NOMO-1 (cell line): ENCODE measurements around the gene THBS2.
"Not testable (repeated sequence)": the region's sequence is repeated elsewhere in the genome, so short reads cannot be mapped to it uniquely, and the experiment has no call there.

Experiments
- DNase-seq, 2 experiments: peaks; one replicate each; lab custom pipeline; 2025; ENCODE audit not compliant: unreplicated experiment in 2 of 2; lab: John Stamatoyannopoulos, UW

The THBS2 gene

GRCh38 chr6:169189182-169189581 is 64.5 kb downstream of the THBS2 start:
- DNase-seq = no peak

- no peak for DNase-seq
These were observed 65.2 kb downstream of the THBS2 start for GRCh38 chr6:169188475-169188874.

GRCh38 chr6:169188051-169188470 is 65.6 kb downstream of the THBS2 start:
- DNase-seq = no peak

- DNase-seq = no peak
These were observed 67.0 kb downstream of the THBS2 start for GRCh38 chr6:169186496-169187169.

GRCh38 chr6:169185692-169186485 is 67.8 kb downstream of the THBS2 start:
- no peak for DNase-seq

GRCh38 chr6:169185011-169185521 is 68.6 kb downstream of the THBS2 start:
- DNase-seq = no peak

- DNase-seq = no peak
These were observed 69.2 kb downstream of the THBS2 start for GRCh38 chr6:169184419-169184818.

- no peak for DNase-seq
These were observed 70.4 kb downstream of the THBS2 start for GRCh38 chr6:169183233-169183632.

- DNase-seq = not testable (repeated sequence)
These were observed 73.8 kb downstream of the THBS2 start for GRCh38 chr6:169179831-169180230.

- DNase-seq = no peak
These were observed 76.0 kb downstream of the THBS2 start for GRCh38 chr6:169177516-169178166.

GRCh38 chr6:169176361-169176991 is 77.2 kb downstream of the THBS2 start:
- no peak for DNase-seq

GRCh38 chr6:169175360-169175887 is 78.2 kb downstream of the THBS2 start:
- DNase-seq = no peak

GRCh38 chr6:169174516-169175359 is 78.9 kb downstream of the THBS2 start:
- DNase-seq = no peak

- no peak for DNase-seq
These were observed 79.9 kb downstream of the THBS2 start for GRCh38 chr6:169173532-169174268.

- DNase-seq = no peak
These were observed 80.7 kb downstream of the THBS2 start for GRCh38 chr6:169172946-169173345.

- DNase-seq = no peak
These were observed 81.2 kb downstream of the THBS2 start for GRCh38 chr6:169172456-169172855.

- DNase-seq = no peak
These were observed 81.7 kb downstream of the THBS2 start for GRCh38 chr6:169171951-169172350.

GRCh38 chr6:169171016-169171415 is 82.6 kb downstream of the THBS2 start:
- no peak for DNase-seq

GRCh38 chr6:169170583-169170955 is 83.1 kb downstream of the THBS2 start:
- no peak for DNase-seq
